ENCODE measurements around the gene WAPL.
"Not testable (repeated sequence)": the region's sequence is repeated elsewhere in the genome, so short reads cannot be mapped to it uniquely, and the experiment has no call there.

Gene WAPL, protein sequence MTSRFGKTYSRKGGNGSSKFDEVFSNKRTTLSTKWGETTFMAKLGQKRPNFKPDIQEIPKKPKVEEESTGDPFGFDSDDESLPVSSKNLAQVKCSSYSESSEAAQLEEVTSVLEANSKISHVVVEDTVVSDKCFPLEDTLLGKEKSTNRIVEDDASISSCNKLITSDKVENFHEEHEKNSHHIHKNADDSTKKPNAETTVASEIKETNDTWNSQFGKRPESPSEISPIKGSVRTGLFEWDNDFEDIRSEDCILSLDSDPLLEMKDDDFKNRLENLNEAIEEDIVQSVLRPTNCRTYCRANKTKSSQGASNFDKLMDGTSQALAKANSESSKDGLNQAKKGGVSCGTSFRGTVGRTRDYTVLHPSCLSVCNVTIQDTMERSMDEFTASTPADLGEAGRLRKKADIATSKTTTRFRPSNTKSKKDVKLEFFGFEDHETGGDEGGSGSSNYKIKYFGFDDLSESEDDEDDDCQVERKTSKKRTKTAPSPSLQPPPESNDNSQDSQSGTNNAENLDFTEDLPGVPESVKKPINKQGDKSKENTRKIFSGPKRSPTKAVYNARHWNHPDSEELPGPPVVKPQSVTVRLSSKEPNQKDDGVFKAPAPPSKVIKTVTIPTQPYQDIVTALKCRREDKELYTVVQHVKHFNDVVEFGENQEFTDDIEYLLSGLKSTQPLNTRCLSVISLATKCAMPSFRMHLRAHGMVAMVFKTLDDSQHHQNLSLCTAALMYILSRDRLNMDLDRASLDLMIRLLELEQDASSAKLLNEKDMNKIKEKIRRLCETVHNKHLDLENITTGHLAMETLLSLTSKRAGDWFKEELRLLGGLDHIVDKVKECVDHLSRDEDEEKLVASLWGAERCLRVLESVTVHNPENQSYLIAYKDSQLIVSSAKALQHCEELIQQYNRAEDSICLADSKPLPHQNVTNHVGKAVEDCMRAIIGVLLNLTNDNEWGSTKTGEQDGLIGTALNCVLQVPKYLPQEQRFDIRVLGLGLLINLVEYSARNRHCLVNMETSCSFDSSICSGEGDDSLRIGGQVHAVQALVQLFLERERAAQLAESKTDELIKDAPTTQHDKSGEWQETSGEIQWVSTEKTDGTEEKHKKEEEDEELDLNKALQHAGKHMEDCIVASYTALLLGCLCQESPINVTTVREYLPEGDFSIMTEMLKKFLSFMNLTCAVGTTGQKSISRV (N-terminal part only)

GRCh38 chr10:86521678-86522509 lies at the start of gene WAPL:
Gene WAPL, minus strand, starts transcription at chr10:86521792. Its CDS starts 3,723 bp downstream, at chr10:86518069.
- peak; percentile 94 for DNase-seq (ENCODE audit: low spot score)

GRCh38 chr10:86569335-86569734 lies 47.7 kb upstream of the WAPL start:
- DNase-seq (ENCODE audit: low spot score): no peak

GRCh38 chr10:86566518-86566917 lies 44.9 kb upstream of the WAPL start:
- DNase-seq (ENCODE audit: low spot score): not testable (repeated sequence)

DNA sequence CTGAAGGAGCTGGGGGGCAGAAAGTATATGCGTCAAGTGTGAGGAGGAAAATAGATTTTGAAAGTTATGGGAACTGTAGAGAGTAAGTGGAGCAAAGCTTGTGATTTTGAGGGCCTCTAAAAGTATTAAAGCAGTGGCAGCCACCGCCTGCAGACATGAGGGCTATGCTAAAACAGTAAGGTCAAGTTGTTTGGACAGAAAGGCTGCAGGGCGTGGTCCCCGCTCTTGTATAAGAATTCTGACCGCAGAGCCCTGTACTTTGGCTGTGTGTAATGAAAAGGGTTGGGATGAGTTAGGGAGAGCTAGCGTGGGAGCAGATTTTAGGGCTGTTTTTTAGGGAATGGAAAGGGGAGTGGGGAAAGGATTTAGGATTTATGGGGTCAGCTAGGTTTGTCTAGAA lies 41.7 kb upstream of the WAPL start:
- not testable (repeated sequence) for DNase-seq (ENCODE audit: low spot score)

- not testable (repeated sequence) for DNase-seq (ENCODE audit: low spot score)
These were observed 37.1 kb upstream of the WAPL start for GRCh38 chr10:86558695-86559094.

DNA sequence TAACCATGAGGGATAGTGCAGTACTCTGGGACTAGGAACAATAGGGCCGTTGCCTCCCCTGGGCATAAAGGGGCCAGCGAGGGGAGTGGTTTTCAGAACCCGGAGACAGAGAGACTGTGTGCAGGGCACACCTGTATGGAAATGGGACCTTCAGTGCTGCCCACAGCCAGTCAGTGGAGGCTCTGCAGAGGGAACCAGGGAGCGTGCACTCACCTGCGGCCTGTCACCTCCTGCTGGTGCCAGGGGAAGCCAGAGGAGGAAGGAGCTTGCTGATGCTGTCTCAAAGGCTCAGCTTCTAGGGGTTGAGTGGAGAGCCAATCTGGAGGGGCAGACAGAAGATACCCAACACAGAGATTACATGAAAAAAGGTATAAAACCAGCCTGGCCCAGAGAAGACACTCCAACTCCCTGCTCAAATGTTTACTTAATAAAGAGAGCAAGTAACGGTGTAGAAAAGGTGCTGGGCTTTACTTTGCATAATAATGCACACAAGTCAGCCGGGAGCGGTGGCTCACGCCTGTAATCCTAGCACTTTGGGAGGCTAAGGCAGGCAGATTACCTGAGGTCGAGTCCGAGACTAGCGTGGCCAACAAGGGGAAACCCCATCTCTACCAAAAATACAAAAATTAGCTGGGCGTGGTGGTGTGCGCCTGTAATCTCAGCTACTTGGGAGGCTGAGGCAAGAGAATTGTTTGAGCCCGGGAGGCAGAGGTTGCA lies 35.5 kb upstream of the WAPL start:
- no peak for DNase-seq (ENCODE audit: low spot score)

DNA sequence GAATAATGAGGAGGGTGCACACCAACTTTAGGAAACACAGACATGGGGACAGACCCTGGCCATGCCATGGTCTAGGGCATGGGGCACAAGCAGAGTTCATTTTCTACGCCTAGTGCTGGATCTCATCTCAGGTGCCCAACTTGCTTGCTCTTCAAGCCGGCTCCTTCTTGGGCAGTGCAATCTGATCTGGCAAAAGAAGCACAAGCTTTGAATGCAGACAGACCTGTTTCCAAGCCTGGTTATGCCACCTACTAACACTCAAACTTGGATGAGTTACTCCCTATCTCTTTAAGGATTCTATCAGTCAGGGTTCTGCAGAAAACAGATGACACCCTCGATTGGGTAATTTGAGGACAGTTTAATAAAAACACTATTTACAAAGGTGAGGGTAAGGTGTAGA lies 34.9 kb upstream of the WAPL start:
- no peak for DNase-seq (ENCODE audit: low spot score)

DNA sequence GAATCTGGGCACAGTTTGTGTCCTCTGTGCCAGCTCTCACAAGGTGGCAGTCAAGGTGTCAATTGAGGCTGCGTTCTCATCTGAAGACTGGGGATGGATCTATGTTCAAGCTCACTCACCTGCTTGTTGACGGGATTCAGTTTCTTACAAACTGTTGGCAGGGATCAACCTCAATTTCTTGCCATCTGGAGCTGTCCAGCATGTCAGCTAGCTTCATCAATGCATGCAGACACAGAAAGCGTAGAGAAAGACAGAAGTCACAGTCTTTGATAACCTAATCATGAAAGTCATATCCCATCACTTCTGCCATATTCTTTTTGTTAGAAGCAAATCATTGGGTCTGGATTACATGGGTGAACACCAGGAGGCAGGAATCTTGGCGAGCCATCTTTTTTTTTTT lies 32.0 kb upstream of the WAPL start:
- DNase-seq (ENCODE audit: low spot score): no peak

DNA sequence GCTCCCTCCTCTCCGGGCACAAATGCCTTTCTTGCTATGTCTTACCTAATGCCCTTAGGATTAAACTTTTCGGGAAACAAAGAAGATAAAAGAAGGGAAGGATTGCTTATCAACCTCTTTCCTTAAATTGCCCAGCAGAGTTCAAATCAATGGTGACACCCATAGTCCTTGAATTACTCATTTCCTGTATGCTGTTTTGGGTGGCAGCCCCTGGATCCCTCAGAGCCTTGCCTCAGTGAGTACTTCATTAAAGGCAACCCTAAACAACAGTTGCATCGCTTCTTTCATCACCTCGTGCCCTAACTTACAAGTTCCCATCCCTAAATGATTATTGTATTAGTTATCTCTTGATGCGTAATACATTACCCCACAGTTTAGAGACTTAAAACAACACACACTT lies 31.6 kb upstream of the WAPL start:
- DNase-seq (ENCODE audit: low spot score): no peak

- no peak for DNase-seq (ENCODE audit: low spot score)
These were observed 25.7 kb upstream of the WAPL start for GRCh38 chr10:86547296-86547695.

DNA sequence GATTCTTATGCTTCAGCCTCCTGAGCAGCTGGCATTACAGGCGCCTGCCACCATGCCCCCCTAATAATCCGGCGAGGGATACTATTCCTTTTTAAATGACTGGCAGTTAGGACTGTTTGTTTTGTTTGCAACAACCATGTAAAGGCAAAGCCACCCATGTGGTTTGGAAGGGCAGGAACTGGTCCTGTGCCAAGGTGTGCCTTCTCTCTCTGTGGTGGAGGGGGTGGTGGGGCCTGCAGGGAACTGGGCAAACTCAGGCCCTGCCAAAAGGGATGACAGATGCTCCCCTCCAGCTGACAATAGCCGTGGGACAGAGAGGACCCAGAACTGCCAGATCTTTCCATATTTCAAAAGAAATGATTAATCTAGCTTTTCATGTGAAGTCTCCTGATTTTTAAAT lies 23.5 kb upstream of the WAPL start:
- DNase-seq (ENCODE audit: low spot score): no peak

DNA sequence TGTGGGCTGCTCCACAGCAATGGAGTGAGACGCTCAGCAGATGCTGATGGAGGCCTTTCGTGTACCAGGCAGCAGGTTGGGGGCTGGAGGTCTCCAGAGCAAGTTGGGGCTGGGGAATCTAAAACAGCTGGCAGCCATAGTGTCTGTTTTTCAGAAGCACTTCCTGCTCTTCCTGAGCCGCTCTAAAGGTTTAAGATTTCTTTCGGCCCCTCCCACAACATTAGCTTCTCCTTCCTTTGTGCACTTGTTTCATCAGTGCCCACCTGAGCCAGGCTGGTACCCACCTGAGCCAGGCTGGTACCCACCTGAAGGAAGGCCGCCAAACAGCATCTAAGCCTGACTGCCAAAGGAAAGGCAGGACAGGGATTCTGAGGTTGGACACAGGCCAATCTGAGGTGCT lies 18.4 kb upstream of the WAPL start:
- DNase-seq (ENCODE audit: low spot score): no peak

GRCh38 chr10:86538547-86538946 lies 17.0 kb upstream of the WAPL start:
- DNase-seq (ENCODE audit: low spot score): no peak

- DNase-seq (ENCODE audit: low spot score): not testable (repeated sequence)
These were observed 16.4 kb upstream of the WAPL start for GRCh38 chr10:86538040-86538439.

DNA sequence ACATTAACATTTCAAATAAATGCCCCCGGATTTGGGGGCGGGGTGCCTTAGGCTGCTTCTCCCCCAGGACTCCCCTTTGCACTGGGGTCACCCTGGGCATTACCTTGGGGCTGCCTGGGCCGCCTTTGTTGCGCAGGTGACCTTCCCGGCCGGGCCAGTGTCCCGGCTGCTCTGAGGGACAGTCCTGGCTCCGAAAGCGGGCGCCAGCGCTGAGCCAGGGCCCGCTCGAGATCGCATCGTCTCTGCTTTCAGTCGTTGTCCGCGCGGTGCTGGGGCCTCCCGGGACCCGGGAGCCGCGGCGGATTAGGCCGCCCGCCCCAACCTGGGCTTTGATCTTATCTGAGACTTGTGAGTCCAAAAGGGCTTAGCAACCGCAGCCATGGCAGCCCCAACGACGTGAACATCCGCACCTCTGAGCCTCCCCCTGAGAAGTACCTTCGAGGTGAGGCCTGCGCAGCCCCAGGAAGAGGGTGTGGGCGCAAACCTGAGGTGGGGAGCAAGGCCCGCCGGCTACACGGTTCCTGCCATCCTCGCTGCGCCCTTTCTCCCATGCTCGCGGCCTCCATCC lies 14.8 kb upstream of the WAPL start:
- DNase-seq (ENCODE audit: low spot score): no peak

- DNase-seq (ENCODE audit: low spot score): peak; percentile 50
These were observed 13.7 kb upstream of the WAPL start for GRCh38 chr10:86535132-86535882.

GRCh38 chr10:86533328-86533727 lies 11.7 kb upstream of the WAPL start:
- no peak for DNase-seq (ENCODE audit: low spot score)

DNA sequence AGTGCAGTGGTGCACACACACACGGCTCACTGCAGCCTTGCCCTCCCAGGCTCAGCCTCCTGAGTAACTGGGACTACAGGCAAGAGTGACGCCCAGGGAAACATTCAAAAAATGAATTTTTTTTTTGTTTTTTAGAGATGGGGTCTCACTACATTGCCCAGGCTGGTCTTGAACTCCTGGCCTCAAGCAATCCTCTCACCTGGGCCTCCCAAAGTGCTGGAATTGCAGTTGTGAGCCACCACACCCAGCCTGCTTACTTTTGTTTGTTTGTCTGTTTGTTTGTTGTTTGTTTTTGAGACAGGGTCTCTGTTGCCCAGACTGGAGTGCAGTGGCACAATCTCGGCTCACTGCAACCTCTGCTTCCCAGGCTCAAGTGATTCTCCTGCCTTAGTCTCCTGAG lies 7.1 kb upstream of the WAPL start:
- DNase-seq (ENCODE audit: low spot score): not testable (repeated sequence)

- DNase-seq (ENCODE audit: low spot score): no peak
These were observed 5.0 kb upstream of the WAPL start for GRCh38 chr10:86526606-86527005.

- DNase-seq (ENCODE audit: low spot score): not testable (repeated sequence)
These were observed 4.1 kb upstream of the WAPL start for GRCh38 chr10:86525713-86526112.
